GM13977 (cell line): ENCODE measurements around the gene DNAJC1.

Experiments used
- DNase-seq: peaks from one replicate; pipeline ENCODE4 v3.0.0; 2012; ENCODE audit warnings: low spot score
- in situ Hi-C: fragments of 300-500 bp; cut with MboI; formaldehyde crosslinking; loops from one replicate; pipeline ENCODE4 v1.12.0; 2022; ENCODE audit warnings: low sequenced_read_pairs, low pct_unique_long_range_greater_than_20kb, mixed read lengths, inconsistent platforms; ENCODE audit not compliant: unreplicated experiment
- TF ChIP-seq, protein P1 (sequence below): IDR thresholded peaks from 2 replicates; pipeline ENCODE4 v1.5.1; 2012; ENCODE audit warnings: mild to moderate bottlenecking, control low read depth; ENCODE audit not compliant: insufficient read depth; ENCODE audit errors: extremely low read depth, missing control alignments

Gene DNAJC1

DNA sequence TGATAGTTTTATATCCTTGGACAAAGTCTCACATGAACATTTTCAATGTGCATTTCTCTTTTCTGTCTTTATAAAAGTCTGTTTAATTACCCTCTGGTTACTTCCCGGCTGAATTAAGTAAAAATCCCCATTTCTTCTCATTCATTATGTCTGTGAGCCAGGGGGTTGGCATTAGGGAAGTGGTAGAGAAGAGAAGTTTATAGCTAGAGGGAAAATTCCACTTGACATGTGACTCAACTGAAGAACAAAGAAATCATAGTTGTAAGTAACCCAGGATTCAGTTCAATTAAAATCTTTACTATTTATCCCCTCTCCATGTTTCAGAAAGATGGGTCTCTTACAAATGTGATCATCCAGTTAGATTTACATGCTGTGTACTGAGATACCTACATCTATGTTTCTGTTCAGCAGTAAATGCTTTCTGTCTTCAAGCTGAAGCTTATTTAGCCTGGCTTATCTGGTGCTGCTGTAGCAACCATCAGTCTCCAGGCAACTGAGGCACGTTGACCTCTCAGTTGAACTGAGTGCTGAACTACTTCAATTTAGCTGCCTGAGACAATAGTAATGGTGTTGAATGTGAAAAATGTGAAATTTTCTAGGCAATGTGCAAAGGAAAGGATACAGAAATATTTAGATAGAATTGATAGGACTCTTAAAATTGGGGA is 287.9 kb downstream of the DNAJC1 start:
- DNase-seq = no peak
- TF ChIP-seq, protein P1, sequence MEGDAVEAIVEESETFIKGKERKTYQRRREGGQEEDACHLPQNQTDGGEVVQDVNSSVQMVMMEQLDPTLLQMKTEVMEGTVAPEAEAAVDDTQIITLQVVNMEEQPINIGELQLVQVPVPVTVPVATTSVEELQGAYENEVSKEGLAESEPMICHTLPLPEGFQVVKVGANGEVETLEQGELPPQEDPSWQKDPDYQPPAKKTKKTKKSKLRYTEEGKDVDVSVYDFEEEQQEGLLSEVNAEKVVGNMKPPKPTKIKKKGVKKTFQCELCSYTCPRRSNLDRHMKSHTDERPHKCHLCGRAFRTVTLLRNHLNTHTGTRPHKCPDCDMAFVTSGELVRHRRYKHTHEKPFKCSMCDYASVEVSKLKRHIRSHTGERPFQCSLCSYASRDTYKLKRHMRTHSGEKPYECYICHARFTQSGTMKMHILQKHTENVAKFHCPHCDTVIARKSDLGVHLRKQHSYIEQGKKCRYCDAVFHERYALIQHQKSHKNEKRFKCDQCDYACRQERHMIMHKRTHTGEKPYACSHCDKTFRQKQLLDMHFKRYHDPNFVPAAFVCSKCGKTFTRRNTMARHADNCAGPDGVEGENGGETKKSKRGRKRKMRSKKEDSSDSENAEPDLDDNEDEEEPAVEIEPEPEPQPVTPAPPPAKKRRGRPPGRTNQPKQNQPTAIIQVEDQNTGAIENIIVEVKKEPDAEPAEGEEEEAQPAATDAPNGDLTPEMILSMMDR = no peak
- in situ Hi-C loops = loop anchor here (25.0 kb wide), 1 partner anchor 428 kb away; no protein-coding TSS in a partner anchor

DNA sequence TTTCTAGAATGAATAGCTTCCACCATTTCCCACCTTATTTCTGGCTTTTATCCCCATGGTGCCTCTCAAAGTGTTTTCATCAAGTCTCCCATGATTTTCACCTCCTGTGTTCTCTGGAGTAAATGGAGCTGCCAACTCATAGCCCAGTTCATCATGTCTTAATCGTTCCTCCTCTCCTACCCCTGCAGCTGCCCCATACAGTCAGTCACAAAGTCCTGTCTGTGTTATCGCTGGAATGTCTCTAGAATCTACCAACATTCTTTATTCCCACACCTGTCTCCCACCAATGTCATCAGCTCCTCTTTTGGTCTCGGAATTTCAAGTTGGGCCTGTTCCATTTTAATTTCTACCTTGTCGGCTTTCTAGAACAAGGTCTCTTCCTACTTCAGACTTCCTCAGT is 290.6 kb downstream of the DNAJC1 start:
- DNase-seq = no peak
- TF ChIP-seq, protein P1 = no peak
- in situ Hi-C loops = loop anchor here (25.0 kb wide), 1 partner anchor 426 kb away; no protein-coding TSS in a partner anchor

DNA sequence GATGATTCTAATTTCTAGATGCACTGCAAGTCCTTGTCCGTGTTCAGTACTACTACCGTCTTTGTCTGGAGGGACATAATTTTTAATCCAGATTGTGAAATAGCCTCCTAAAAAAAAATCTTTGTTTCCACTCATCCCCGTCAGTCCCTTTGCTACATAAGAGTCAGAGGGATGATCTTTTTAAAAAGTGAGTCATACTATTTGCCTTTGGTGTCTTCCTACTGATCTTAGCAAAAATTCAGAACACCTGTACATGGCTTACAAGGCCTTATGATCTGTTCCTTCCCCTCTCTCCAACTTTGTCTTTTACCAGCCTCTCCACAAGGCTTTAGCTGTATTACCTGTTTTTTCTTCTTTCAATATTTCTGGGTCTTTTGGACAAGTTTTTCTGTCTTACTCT is 296.0 kb downstream of the DNAJC1 start:
- no peak for DNase-seq
- in situ Hi-C loops = loop anchor here (25.0 kb wide), 1 partner anchor 420 kb away; no protein-coding TSS in a partner anchor
- TF ChIP-seq, protein P1 = no peak
